ENCODE data around the gene RETSAT.
A peak's percentile ranks its signal among the peaks of the same experiment; 100 is the strongest.
"Not testable (repeated sequence)": the region's sequence is repeated elsewhere in the genome, so short reads cannot be mapped to it uniquely, and the experiment has no call there.

The RETSAT gene

GRCh38 chr2:85330839-85331636 lies 23.3 kb downstream of the RETSAT start:
- no peak for DNase-seq (ENCODE audit: low spot score)

GRCh38 chr2:85329701-85330100 lies 24.6 kb downstream of the RETSAT start:
- DNase-seq (ENCODE audit: low spot score) = not testable (repeated sequence)

- no peak for DNase-seq (ENCODE audit: low spot score)
Observed at GRCh38 chr2:85329181-85329651, 25.1 kb downstream of the RETSAT start.

- DNase-seq (ENCODE audit: low spot score) = peak; percentile 92
Observed at GRCh38 chr2:85327822-85328617, 26.3 kb downstream of the RETSAT start, which contains the start of gene TGOLN2. Gene TGOLN2 (minus strand): TSS chr2:85327989. CDS start chr2:85327962, 27 bp downstream.

GRCh38 chr2:85327160-85327821 lies 27.0 kb downstream of the RETSAT start:
- peak; percentile 50 for DNase-seq (ENCODE audit: low spot score)

- DNase-seq (ENCODE audit: low spot score) = peak; percentile 11
Observed at GRCh38 chr2:85326406-85327159, 27.7 kb downstream of the RETSAT start.

- no peak for DNase-seq (ENCODE audit: low spot score)
Observed at GRCh38 chr2:85325466-85325811, 28.9 kb downstream of the RETSAT start.

GRCh38 chr2:85324639-85325465 lies 29.5 kb downstream of the RETSAT start:
- DNase-seq (ENCODE audit: low spot score) = no peak

- not testable (repeated sequence) for DNase-seq (ENCODE audit: low spot score)
Observed at GRCh38 chr2:85323988-85324367, 30.4 kb downstream of the RETSAT start.

GRCh38 chr2:85323351-85323987 lies 30.9 kb downstream of the RETSAT start:
- DNase-seq (ENCODE audit: low spot score) = no peak

- no peak for DNase-seq (ENCODE audit: low spot score)
Observed at GRCh38 chr2:85319796-85320195, 34.5 kb downstream of the RETSAT start.

- no peak for DNase-seq (ENCODE audit: low spot score)
Observed at GRCh38 chr2:85318222-85319074, 35.9 kb downstream of the RETSAT start.

GRCh38 chr2:85315921-85316320 lies 38.4 kb downstream of the RETSAT start:
- not testable (repeated sequence) for DNase-seq (ENCODE audit: low spot score)

GRCh38 chr2:85314884-85315242 lies 39.5 kb downstream of the RETSAT start:
- DNase-seq (ENCODE audit: low spot score) = no peak

GRCh38 chr2:85312404-85312803 lies 41.9 kb downstream of the RETSAT start:
- DNase-seq (ENCODE audit: low spot score) = no peak

- DNase-seq (ENCODE audit: low spot score) = no peak
Observed at GRCh38 chr2:85310330-85310729, 44.0 kb downstream of the RETSAT start.

GRCh38 chr2:85309699-85310321 lies 44.5 kb downstream of the RETSAT start:
- DNase-seq (ENCODE audit: low spot score) = no peak

- DNase-seq (ENCODE audit: low spot score) = peak; percentile 3
Observed at GRCh38 chr2:85308896-85309555, 45.3 kb downstream of the RETSAT start.

All from COLO829 (cell line).